ENCODE results near the gene CHP1.

DNA sequence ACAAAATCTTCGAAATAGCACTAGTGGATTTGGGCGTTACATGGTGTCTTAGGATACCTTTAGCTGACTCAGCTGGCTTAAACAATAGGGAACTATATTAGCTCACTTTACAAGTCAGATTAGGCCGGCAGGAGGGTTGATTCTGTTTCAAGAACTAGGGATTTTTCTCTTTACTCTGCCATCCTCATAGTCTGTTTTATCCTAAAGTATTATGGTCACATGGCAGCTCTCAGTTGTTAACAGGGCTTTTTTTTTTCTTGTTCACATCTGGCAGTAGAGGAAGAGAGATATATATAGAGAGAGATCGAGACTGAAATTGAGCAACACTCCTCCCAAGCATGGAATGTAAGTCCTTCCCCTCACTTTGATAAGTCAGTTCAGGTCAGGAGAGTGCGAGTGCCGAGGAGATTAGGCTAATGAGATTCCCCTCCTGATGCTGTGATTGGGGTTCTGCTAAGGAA lies 32.9 kb downstream of the CHP1 start:
- no peak for TF ChIP-seq POLR2A (IDR thresholded peaks at IDR 0.05)
- TF ChIP-seq, protein P1, sequence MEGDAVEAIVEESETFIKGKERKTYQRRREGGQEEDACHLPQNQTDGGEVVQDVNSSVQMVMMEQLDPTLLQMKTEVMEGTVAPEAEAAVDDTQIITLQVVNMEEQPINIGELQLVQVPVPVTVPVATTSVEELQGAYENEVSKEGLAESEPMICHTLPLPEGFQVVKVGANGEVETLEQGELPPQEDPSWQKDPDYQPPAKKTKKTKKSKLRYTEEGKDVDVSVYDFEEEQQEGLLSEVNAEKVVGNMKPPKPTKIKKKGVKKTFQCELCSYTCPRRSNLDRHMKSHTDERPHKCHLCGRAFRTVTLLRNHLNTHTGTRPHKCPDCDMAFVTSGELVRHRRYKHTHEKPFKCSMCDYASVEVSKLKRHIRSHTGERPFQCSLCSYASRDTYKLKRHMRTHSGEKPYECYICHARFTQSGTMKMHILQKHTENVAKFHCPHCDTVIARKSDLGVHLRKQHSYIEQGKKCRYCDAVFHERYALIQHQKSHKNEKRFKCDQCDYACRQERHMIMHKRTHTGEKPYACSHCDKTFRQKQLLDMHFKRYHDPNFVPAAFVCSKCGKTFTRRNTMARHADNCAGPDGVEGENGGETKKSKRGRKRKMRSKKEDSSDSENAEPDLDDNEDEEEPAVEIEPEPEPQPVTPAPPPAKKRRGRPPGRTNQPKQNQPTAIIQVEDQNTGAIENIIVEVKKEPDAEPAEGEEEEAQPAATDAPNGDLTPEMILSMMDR (IDR thresholded peaks at IDR 0.05): no peak

All from esophagus squamous epithelium (tissue), 4 donors.